Spinal cord (tissue), 10 donors: ENCODE measurements around the gene KRT78. TPM values are rescaled to one million over a fixed set of nuclear protein-coding genes. Genes with fewer than 3 reads are reported as not detected.

Source experiments
- DNase-seq, 6 donors: peaks; one replicate each; pipeline versions ENCODE4 v3.0.0 to v3.0.0-alpha.2; 2013 to 2015; ENCODE audit warnings: low spot score in 6 of 6, low read depth in 4 of 6
- H3K27ac ChIP-seq: one replicate; pipeline ENCODE4 v1.5.1; 2013; ENCODE audit warnings: low read depth, low read length, control low read depth
- H3K27me3 ChIP-seq: one replicate; pipeline ENCODE4 v1.6.1; 2013; ENCODE audit warnings: low read length; ENCODE audit not compliant: control insufficient read depth, insufficient read depth
- H3K36me3 ChIP-seq: one replicate; pipeline ENCODE4 v1.6.1; 2013; ENCODE audit warnings: low read length; ENCODE audit not compliant: control insufficient read depth, insufficient read depth
- H3K4me1 ChIP-seq: one replicate; pipeline ENCODE4 v1.6.1; 2013; ENCODE audit warnings: low read length; ENCODE audit not compliant: control insufficient read depth, insufficient read depth
- H3K4me3 ChIP-seq: one replicate; pipeline ENCODE4 v1.5.1; 2013; ENCODE audit warnings: low read depth, low read length, control low read depth
- H3K9me3 ChIP-seq: one replicate; pipeline ENCODE4 v1.6.1; 2013; ENCODE audit warnings: low read length; ENCODE audit not compliant: control insufficient read depth, insufficient read depth
- WGBS: methylation state at CpG from one replicate; pipeline ENCODE4 v1.1.5; 2013; ENCODE audit warnings: missing lambda C conversion rate; ENCODE audit not compliant: insufficient coverage; 5-methylcytosine and 5-hydroxymethylcytosine counted together
- polyA plus RNA-seq, 2 donors: library from polyadenylated mRNA; unstranded; fragments of 120-200 nt; gene quantifications; one replicate each; pipeline ENCODE4 v1.2.1, GENCODE V29; 2013; ENCODE audit not compliant: insufficient read length in 2 of 2
- total RNA-seq, 2 donors: library from RNA; depleted of rRNA in 1 of 2; stranded (reverse); fragments of 120-200 nt in 1 of 2; fragments of >200 nt in 1 of 2; gene quantifications; one replicate each; pipeline versions ENCODE4 v1.2.3 to v1.2.4, GENCODE V29; 2013 to 2014
- donor health status: healthy.

The KRT78 gene
- total and polyA plus RNA-seq, 4 donors: 0.11 TPM; not detected in 3

DNA sequence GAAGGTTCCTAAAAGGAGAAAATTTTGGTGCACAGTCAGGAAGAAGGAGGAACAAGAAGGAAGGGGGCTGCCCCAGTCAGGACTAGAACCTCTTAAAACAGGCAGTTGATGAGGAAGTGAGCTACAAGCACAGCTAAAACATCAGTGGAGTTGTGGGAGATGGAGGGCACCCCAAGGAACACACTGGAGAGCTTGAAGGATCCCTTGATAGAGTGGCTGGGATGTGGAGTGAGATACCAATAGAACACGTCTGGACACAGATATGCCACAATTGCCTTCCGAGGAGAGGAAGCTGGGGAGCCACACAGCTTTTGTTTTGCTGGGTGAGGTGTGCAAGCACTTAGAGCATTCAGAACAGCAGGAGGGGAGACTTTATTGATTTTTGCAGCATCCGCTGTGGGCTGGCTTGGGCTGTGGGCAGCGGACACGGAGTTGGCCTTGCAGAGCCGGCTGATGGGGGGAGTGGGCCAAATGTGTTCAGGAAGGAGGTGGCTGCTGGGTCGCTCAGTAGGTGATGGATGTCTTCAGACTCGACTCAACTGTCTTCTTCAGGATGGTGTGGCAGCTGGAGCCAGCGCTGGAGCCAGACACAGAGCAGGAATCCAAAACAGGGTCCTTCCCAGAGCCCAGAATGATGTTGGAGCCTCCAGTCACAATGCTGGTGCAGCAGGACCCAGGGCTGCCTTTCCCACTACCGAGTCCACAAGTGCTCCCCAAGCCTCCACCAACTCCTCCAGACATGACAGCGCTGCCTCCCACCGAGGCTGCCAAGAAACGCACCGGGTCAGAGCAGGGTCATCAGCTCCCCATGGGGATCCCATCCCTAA, 10.0 kb downstream of the KRT78 start:
- Histone ChIP-seq H3K27me3 (no peaks in the 10 kb centered on the region), H3K4me3 (no peak overlapping the region), H3K27ac (no peak overlapping the region), H3K36me3 (no peaks in the 10 kb centered on the region), H3K4me1 (peaks cover 18% of the 10 kb centered on the region), H3K9me3 (no peaks in the 10 kb centered on the region)
- no peak for DNase-seq
- WGBS: 35% methylated on average over 13 of the region's 14 CpGs

DNA sequence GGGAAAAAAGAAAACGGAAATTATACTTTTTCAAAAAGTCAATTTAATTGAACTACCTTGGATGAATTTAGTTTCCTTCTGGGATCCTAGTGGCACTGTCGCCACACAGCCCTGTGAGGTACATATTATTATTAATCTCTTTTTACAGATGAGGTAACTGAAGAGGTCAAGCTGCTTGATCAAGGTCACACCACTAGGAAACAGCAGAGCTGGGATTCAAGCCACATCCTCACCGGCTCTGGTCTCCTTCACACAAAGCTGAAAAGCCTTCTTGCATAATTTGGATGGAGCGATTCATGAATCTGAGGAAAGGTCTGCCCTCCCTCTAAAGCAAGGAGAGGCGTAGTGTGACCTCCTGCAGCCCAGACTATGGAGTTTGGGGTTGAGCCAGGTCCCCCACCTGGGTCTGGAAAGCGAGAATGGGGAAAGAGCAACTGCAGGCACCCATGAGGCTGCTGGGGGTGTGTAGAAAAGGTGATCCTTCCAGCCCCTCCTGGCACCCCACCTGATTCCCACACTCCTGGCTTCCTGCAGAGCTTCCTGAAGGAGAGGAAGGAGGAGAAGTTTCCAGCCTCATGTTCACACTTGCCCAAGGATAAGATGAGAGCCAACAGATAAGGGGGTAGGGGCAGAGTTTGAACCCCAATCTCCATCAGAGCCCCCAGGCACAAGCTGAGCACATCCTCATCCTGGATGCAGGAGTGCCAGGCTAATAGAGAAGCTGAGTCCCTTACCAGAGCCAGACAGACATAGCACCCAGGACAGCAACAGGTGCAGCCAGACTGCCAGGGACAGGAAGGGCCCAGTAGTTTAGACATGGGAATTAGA, 10.8 kb downstream of the KRT78 start:
- WGBS: 81% methylated on average over 4 of the region's 6 CpGs
- H3K4me1 ChIP-seq: peaks cover 18% of the 10 kb centered on the region
- no peaks in the 10 kb centered on the region for H3K36me3 ChIP-seq
- no peaks in the 10 kb centered on the region for H3K27me3 ChIP-seq
- no peak overlapping the region for H3K4me3 ChIP-seq
- H3K27ac ChIP-seq: no peak overlapping the region
- DNase-seq: no peak
- no peaks in the 10 kb centered on the region for H3K9me3 ChIP-seq

DNA sequence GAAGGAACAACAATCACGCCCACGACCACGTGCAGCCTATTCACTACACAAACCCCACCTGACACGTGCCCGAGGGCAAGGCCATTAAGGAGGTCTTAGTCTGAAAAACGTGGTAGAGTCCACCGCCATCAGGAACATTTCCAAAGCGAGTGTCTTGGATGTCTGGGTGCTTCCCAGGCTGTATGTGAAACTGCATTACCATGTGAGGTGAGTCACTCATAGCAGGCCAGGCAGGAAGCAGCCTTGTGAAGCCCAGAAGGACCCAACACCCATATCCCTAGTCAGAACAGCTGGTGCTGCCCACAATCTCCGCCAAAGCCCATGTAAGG, 11.4 kb downstream of the KRT78 start:
- DNase-seq: no peak

DNA sequence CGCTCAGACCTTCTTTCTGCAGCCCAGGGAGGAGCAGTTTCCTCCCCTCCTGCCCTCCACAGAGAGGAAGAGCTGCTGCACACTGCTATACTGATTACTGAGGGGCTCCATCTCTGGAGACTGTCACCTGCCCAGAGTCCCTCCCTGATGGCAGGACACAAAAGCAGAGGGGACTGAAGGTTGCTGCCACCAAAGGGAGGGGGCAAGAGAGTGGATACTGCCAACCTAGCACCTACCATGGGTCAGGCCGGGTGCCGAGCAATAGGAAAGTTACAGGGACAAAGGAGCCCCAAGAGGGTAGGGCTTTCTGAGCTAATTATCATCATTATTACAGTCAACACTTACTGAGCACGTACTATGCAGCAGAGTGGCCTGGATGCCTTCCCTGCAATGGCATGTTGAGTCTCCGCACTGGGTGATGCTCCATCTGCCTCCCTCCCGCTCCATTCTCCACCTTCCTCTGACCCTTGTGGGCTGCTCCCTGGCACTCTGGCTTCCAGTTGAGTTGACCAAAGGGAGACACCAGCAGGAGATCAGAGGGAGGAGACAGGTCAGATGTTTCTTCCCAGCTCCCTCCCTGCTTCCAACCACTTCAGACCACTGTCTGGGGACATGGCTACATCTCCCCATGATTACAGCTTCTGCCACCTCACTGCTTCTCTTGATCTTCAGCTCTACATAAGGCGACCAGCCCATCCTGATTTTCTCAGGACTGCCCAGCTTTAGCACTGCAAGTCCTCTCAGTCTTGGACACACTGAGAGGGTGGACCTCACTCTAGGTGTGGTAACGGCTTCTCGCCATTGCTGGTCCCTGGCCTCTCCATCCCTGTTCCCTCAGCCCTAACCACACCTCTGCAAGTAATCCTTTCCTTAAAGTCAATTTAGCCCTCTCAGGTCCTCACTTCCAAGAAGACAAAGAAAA, 12.0 kb downstream of the KRT78 start:
- Histone ChIP-seq H3K4me3 (no peak overlapping the region), H3K36me3 (no peaks in the 10 kb centered on the region), H3K27me3 (no peaks in the 10 kb centered on the region), H3K9me3 (no peaks in the 10 kb centered on the region), H3K27ac (no peak overlapping the region), H3K4me1 (peaks cover 18% of the 10 kb centered on the region)
- DNase-seq: no peak
- 91% methylated on average over 6 of the region's 9 CpGs for WGBS

More for the DNA sequence above, 11.4 kb downstream of the KRT78 start:
- no peaks in the 10 kb centered on the region for H3K27me3 ChIP-seq
- no peak overlapping the region for H3K27ac ChIP-seq
- no peaks in the 10 kb centered on the region for H3K9me3 ChIP-seq
- H3K4me1 ChIP-seq: peaks cover 18% of the 10 kb centered on the region
- no peaks in the 10 kb centered on the region for H3K36me3 ChIP-seq
- 81% methylated on average over 4 of the region's 9 CpGs for WGBS
- no peak overlapping the region for H3K4me3 ChIP-seq

DNA sequence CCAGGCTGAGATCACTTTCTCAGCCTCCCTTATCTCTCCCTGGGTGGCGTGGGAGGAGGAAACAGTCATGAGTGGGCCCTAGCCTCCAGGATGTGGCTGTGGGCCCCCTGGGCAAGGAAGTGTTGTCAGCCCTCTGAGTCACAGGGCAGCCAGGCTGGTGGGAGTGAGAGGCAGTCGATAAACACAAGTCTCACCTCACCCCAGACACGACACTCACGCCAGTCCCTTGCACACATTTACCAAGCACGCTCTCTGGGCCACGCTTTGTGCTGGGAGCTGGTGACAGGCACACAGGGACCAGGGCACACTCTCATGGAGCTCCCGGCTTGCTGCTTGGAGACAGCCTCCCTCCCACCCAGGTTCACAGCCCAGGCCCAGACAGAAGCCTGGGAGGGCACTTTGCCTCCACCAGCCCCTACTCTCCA, 12.7 kb downstream of the KRT78 start:
- Histone ChIP-seq H3K27me3 (no peaks in the 10 kb centered on the region), H3K27ac (no peak overlapping the region), H3K4me1 (peaks cover 18% of the 10 kb centered on the region), H3K9me3 (no peaks in the 10 kb centered on the region), H3K36me3 (no peaks in the 10 kb centered on the region), H3K4me3 (no peak overlapping the region)
- 93% methylated on average over 6 of the region's 7 CpGs for WGBS
- DNase-seq: no peak

DNA sequence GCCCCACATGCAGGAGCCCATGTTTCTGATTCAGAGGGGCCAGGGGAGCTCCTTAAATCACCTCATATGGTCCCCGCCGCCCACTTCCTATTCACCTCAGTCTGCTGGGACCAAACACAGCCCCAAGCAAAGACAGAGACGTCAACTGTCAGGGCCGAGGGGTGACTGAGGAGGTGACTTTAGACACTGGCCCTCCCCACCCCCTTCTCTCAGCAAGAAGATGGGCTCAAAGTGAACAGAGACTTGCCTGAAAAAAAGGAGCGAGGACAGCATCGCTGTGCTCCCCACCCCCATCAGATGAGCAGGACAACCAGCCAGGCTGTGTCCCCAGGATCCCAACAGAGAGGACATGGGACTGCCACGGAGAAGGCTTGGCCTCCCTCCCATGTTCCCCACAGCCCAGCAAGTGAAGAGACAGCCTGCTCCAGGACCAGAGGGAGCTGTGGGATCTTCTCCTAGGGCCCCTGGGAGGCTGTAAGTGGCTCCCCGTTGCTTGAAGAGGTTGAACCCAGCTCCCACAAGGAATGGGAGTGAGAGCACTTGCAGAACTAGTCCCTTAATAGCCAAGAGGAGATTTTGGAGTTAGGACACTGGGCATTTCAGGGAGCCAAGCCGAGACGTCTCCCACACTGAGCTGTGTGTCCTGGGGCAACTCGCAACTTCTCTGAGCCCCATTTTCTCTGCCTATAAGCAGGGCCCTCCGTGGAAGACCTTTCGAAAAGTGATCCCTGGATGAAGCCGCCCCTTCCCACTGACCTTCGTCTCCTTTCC, 13.3 kb downstream of the KRT78 start:
- Histone ChIP-seq H3K27ac (no peak overlapping the region), H3K9me3 (no peaks in the 10 kb centered on the region), H3K36me3 (no peaks in the 10 kb centered on the region), H3K4me1 (peaks cover 18% of the 10 kb centered on the region), H3K4me3 (no peak overlapping the region), H3K27me3 (no peaks in the 10 kb centered on the region)
- 85% methylated on average over 9 of the region's 15 CpGs for WGBS
- no peak for DNase-seq

DNA sequence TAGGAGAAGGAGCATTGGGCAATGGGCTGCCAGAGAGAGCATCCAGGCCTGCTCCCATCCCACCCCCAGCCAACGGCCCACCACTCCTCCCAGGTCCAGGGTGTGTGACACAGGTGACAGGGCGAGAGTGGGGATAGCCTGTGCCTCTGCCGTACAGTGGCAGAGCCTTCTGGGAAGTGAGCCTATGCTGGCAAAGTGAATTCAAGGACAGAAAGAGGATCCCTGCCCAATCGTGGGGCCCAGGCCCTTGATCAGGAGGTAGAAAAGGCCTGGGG, 14.1 kb downstream of the KRT78 start:
- Histone ChIP-seq H3K4me3 (no peak overlapping the region), H3K9me3 (no peaks in the 10 kb centered on the region), H3K4me1 (peaks cover 16% of the 10 kb centered on the region), H3K36me3 (no peaks in the 10 kb centered on the region), H3K27me3 (no peaks in the 10 kb centered on the region), H3K27ac (no peak overlapping the region)
- DNase-seq: no peak
- WGBS: 79% methylated on average over 3 of the region's 4 CpGs

DNA sequence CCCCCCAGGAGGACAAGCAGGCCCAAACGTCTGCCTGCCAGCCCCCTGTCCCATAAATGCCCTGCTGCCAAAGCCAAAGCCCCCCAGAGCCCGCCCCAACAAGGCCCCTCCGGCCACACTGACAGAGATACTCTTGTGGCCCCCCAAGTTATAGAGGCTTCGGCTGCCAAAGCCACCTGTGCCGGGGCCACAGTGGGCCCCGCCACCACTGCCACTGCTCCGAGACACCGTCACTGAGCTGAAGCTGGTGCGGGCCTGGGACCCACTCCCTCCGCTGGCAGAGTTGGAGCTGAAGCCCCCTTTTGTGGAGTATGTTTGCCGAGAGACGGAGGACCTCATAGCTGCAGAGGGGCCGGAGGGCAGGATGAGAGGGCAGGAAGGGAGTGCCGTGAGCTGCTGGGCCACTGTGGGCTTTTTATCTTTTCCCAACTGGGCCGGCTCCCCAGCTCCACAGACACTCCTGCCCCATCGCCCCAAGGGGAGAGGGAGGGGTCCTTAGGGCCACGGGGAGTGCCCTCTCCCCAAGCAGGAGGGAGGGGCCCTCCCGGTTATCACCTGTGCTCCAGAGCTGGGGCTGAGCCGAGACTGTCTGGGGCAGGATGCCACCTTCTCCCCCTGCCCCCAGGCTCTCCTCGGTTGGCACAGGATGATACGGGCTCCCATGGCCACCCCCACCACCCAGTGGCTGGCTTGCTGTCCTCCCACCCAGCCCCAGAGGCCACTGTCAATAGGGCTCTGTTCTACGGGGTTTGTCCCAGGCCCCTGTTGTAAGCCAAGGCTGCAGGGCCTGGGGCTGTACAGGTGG, 14.7 kb downstream of the KRT78 start, which contains the start of gene KRT79:
Gene KRT79 (minus strand): TSS at position 390 of the 805 bp plus-strand sequence. CDS start 51 bp downstream, at position 339.
- Histone ChIP-seq H3K27me3 (peaks cover under 1% of the 10 kb centered on the region), H3K27ac (no peak within 1 kb of the TSS), H3K9me3 (no peaks in the 10 kb centered on the region), H3K4me1 (peaks cover 12% of the 10 kb centered on the region), H3K36me3 (no peaks in the 10 kb centered on the region), H3K4me3 (no peak within 1 kb of the TSS)
- 84% methylated on average over 16 of the region's 22 CpGs for WGBS
- DNase-seq: no peak
